Right ventricle myocardium superior (tissue), 1 donor: Measurements from ENCODE around the gene JMJD8. TPM values are rescaled to one million over a fixed set of nuclear protein-coding genes. Genes with fewer than 3 reads are reported as not detected.

Source experiments
- ATAC-seq: fragments of 200-7000 bp; cut with Tn5 transposase; one replicate; pipeline ENCODE4 v1.9.1; 2020; ENCODE audit warnings: mild to moderate bottlenecking; ENCODE audit not compliant: poor library complexity
- DNase-seq: peaks from one replicate; pipeline ENCODE4 v3.0.0-alpha.2; 2020
- intact Hi-C: fragments of 100-400 bp; cut with DNase I; formaldehyde crosslinking; loops from one replicate; pipeline ENCODE4 v1.11.2; 2022
- long read RNA-seq: library from polyadenylated mRNA; unstranded; transcript quantifications from one replicate; pipeline ENCODE4 v2.0.0, GENCODE V29; 2021
- total RNA-seq: library from RNA; stranded (reverse); fragmentation: NEBNext Ultra II Directional; extraction: Animal tissue kit (Norgen Biotek cat#: 25700); gene quantifications from one replicate; pipeline ENCODE4 v1.2.1, GENCODE V29; 2021
- donor health status: DM: no; HTN: yes; CAD: no; lungs with severe emphysema.

Gene JMJD8, protein sequence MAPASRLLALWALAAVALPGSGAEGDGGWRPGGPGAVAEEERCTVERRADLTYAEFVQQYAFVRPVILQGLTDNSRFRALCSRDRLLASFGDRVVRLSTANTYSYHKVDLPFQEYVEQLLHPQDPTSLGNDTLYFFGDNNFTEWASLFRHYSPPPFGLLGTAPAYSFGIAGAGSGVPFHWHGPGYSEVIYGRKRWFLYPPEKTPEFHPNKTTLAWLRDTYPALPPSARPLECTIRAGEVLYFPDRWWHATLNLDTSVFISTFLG
- 42.4 TPM for total RNA-seq
- long read RNA-seq, transcript JMJD8-203 (8 exons, 1,015 nt) = minor isoform, 13 of 318 reads
- long read RNA-seq, transcript JMJD8-201 (9 exons, 2,038 nt) = major isoform, 136 of 318 reads
- long read RNA-seq, transcript JMJD8-209 (8 exons, 2,205 nt) = minor isoform, 20 of 318 reads
- long read RNA-seq, transcript JMJD8-214 (7 exons, 1,428 nt) = minor isoform, 7 of 318 reads
- long read RNA-seq, partial matches to known transcripts = 25 of 318 reads
- long read RNA-seq, other reads (novel, unspliced or antisense) = 107 of 318 reads

DNA sequence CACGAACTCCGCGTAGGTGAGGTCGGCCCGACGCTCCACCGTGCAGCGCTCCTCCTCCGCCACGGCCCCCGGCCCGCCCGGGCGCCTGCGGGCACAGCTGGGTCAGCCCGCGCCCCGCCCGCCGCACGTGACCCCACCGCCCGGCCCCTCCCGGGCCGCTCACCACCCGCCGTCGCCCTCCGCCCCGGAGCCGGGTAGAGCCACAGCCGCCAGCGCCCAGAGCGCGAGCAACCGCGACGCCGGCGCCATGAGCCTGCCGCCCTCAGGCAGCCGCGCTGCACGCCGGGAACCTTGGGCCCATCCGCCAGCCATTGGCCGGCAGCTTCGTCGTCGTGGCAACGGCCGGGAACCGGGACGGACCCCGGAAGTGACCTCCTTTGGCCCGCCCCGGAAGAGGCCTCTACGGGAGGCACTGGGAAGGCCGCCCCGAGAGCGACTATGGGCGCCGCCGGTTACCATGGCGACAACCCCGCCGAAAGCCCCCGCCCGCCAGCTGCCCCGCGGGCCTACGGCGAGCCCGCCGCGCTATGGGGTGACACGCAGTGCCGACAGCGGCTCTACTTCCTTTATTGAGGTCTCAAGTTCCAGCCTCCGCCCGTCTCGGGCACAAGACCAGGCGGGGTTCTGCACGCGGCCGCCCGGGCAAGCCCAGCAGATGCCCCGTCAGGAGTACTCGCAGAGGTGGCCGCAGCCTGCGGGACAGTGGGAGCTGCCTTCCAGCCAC is at the start of gene JMJD8:
JMJD8 (minus strand) TSS at position 264 of the 724 bp plus-strand sequence; CDS start at position 249, 15 bp downstream.
- ATAC-seq (peak; percentile 76), DNase-seq (peak; percentile 99)
- intact Hi-C loops = no loop called here

DNA sequence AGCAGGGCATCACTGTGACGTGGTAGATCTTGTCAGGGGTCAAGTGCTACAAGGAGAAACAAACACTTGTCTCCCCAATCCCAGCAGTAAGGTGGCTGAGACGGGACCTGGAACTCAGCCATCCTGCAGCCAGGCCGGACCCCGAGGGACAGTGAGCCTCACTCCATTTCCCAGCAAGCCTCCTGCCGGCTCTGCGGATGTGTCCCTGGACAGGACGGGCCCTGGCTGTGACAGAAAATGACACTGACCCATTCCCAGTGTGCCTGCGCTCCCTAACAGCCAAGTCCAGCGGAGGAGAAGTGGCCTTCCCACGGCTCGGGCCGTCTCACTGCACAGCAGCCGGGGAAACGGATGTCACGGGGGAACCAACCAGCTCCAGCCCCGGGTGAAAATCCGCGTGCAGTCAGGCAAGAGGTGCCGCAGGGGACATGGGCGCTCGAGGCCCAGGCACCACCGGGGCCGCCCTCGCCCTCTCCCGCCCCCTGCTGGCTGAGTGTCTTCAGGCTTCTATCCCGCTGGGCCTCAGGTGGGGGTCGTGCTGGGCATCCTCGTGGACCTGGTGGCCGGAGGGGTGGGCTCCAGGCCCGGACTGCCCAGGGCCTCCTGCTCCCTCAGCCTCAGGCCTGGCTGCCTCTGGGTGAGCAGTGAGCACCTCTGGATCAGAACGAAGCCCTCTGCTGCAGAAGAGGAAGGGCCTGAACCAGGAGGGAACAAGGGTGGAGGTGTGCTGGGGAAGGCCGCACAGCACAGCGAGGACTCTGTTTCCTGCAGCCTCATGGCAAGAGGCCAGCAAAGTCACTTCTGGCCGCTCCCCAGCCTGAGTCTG is 49.5 kb upstream of the JMJD8 start:
- DNase-seq (no peak), ATAC-seq (no peak)
- intact Hi-C loops = no loop called here

DNA sequence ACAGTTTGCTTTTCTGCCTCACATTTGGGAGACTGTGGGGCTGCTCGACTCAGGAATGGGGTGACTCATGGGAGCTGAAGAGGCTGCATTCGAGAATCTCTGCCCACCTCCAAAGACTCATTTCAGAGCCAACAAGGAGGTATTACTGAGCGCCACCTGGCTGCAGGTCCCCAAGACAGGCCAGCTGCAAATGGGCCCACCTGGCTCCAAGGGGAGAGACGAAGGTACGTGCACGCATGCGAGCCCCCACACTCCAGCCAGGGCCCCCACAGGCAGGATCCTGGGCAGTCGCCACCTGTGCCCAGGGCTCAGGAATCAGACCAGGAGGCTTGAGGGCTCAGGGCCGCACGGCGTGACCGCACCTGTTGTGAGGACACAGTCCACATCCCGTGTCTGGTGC is 48.8 kb upstream of the JMJD8 start:
- ATAC-seq (no peak), DNase-seq (no peak)
- intact Hi-C loops = no loop called here

DNA sequence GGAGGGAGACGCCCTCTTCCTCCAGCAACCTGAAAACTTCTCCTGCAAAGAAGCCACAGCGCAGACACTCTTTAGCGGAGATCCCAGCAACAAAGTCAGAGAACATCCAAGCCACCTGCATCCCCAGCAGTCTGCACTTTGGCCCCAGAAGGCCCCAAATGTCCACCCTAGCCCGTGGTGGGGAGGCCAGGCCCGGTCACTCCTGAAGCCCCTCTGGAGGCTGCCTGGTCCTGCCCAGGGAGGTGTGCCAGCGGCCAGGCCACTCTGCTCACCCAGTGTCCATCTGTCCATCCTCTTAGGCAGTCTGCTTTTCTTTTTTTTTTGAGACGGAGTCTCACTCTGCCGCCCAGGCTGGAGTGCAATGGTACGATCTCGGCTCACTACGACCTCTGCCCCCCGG is 48.2 kb upstream of the JMJD8 start:
- intact Hi-C loops = no loop called here
- ATAC-seq (no peak), DNase-seq (no peak)

DNA sequence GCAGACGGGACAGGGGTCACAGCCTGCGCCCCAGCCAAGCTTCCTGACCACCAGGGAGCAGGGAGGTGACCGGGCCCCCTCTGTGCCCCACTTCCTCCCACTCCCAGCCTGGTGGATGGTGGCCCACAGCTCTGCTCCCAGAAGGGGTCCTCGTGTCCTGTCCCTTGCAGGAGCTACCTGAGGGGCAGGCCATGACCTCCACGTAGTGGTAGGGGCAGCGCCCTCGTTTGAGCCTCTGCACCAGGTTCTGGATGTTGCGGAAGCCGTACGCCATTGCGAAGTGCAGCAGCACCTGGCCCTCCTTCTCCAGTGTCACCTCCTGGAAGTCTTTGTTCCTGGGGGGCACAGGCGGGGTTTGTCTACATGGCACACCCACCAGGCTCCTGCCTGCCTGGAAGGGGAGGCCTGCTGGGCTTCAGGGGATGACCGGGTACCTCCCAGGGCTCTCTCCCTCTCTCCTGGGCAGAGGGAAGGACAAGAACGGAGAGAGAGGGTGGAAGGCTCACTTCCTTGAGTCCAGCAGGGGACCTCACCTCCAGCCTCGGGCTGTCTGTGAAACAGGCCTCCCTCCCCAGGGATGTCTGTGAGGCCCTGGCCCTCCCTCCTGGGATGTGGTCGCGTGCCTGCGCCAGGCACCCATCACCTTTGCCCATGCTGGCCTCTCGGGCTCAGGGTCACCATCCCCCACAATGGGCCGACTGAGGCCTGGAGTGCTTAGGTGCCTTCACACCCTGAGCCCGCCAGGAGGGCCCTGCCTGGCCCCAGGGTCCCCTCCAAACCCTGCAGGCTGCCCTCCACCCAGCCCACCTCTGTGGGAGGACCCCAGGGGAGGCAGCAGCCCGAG is 46.8 kb upstream of the JMJD8 start:
- no peak for DNase-seq
- intact Hi-C loops = no loop called here
- ATAC-seq = no peak

DNA sequence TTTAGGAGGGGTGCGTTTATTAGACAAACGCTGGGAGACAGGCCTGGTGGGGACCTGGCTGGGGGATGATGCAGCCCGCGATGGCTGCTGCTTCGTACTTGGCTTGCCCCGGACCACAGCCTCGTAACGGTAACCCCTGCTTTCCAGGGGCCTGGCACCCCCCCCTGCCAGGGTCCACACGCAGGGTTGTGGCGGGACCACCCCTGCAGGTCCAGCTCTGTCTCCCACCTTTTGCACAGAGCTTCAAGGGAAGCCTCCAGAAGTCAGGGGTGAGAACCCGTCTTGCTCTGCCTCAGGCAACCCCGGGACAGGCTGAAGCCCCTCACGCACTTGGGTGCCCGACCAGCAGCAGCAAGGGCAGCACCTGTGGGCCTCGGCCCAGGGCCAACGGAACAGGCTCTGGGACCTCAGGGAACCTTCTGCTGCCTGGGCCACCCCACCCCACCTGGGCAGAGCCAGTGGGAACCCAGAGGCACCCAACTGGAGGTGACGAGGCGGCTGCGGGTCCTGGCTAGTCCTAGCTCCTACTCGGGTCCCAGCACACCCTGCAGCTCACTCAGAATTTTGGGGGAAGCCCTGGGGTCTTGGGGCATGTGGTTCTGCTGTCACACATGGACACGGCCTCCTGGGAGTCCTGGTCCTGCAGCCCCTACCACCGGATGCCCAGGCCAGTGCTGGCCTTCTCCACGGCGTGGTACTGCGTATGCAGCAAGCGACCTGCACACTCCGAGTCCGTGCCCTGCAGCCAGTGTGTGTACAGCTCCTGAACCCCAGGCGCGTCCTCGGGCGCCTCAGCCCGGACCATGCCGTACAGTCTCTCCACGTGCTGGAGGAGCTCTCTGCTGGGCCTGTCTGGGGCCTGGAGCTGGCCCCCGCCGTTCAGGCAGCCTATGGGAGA is 45.9 kb upstream of the JMJD8 start:
- intact Hi-C loops = no loop called here
- ATAC-seq = no peak

DNA sequence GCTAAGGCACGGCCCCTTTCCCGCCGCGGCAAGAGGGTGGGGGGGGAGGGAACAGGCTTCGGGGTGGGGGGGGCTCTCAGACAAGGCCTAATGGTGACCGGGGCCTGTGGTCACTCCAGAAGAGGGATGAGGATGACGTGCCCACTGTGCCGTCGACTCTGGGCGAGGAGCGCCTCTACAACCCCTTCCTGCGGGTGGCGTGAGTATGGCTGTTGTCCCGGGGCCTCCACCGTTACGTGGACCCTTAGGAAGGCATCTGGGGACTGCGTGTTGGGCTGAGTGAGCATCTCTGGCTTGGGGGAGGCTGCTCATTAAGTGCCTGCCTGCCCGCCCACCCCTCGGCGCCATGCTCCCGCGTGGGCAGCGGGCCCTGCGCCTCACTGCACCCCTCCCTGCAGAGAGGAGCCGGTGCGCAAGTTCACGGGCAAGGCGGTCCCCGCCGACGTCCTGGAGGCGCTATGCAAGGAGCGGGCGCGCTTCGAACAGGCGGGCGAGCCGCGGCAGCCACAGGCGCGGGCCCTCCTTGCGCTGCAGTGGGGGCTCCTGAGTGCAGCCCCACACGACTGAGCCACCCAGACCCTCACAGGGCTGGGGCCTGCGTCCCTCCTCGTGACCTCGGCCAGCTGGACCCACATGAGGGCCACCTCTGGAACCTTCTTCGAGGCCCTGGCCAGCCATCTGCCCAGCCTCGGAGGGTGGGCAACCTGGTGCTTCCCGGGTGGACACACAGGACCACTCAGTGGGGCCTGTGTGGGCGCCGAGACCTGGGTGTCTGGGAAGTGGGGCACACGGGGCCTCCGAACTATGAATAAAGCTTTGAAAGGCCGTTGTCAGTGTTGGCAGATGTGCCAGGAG is 45.0 kb upstream of the JMJD8 start:
- no peak for DNase-seq
- intact Hi-C loops = no loop called here
- no peak for ATAC-seq

More for the DNA sequence above, 45.9 kb upstream of the JMJD8 start:
- no peak for DNase-seq

DNA sequence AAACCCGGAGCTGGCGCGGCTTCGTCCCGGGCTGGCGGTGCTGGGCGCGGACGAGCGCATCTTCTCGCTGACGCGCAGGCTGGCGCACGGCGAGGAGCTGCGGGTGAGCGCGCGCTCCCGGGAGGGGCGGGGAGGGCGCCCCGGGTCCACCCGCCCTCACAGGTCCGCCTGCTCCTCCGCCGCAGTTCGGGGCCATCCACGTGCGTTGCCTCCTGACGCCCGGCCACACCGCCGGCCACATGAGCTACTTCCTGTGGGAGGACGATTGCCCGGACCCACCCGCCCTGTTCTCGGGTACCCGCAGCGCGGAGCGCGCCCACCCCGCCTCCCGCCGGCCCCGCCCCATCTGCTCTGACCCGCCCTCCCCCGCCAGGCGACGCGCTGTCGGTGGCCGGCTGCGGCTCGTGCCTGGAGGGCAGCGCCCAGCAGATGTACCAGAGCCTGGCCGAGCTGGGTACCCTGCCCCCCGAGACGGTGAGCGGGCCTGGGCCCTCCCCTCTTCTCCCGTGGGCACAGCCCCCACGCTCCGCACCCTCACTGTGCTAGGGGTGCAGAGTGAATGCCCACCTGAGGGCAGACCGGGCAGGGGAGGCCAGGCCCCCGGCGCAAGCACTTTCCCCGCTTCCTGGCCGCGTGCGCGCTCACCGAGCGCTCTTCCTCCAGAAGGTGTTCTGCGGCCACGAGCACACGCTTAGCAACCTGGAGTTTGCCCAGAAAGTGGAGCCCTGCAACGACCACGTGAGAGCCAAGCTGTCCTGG is 44.2 kb upstream of the JMJD8 start:
- peak; percentile 41 for ATAC-seq

DNA sequence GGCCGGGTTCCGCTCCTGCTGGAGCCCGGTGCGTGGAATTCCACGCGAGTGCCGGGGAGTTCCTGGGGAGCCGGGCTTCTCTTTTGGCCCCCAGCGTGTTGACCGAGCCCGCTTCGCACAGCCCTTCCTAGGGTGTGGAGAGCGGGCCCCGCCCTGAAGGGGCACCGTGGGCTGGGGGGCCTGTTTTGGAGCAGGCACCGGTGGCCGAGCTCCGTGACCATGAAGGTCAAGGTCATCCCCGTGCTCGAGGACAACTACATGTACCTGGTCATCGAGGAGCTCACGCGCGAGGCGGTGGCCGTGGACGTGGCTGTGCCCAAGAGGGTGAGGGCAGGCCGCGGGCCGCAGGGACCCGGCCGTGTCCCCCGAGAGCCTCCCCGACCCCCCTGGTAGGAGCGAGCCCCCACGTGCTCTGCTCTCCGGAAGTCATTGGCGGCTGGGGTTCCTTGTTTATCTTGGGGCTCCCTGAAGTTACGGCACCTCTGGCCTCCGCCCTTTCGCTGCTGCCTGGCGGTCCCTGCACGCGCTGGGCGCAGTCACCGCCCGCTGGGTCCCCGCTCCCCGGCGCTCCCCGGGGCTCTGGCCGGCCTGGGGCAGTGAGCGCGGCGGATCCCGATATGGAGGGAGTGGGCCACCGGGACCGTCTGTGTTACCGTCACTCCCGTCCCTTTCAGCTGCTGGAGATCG is 43.3 kb upstream of the JMJD8 start:
- DNase-seq (no peak), ATAC-seq (peak; percentile 5)
- intact Hi-C loops = no loop called here

More for the DNA sequence above, 44.2 kb upstream of the JMJD8 start:
- peak; percentile 78 for DNase-seq
- intact Hi-C loops = no loop called here

DNA sequence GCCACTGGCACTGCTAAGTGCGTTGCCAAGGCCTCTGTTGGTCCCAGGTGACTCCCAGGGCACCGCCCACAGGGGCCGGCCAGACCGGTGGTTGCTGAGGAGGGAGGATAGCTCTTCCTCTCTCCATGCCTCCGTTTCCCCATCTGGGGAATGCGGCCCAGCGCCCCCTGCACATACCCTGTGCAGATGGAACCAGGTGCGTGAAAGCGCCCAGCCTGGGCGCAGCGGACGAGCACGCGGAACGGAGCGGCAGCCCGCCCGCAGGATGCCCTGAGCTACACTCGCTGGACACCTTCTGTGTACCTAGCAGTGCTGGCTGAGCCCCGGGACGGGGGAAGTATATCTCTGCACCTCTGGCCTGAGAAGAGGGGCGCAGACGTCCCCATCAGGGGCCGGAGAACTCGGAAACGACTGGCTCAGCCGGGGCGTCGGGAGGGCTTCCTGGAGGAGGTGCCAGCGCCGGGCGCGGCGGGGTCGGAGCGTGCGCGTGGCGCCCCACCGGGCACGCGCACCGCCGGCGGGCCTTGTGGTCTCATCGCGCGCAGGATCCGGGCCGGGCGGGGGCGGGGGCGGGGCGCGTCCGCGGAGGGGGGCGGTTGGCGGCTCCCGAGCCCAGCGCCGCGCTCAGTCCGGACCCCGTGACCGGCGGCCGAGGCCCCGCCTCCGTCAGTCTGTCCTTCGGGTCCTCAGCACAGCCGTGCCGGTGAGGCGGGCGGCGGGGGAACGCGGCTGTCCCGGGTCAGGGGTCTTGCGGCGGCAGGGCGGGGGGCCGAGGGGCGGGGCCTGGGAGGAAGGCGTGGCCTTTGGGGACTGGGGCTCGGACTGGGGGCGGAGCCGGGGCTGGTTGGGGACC is 42.5 kb upstream of the JMJD8 start, which contains the start of the genes CCDC78 and HAGHL:
CCDC78 (minus strand) TSS at position 6 of the 853 bp plus-strand sequence. CDS start 76 bp downstream, outside the sequence.
HAGHL (plus strand) TSS at position 669 of the 853 bp plus-strand sequence. CDS start 404 bp downstream, outside the sequence.
- peak; percentile 79 for DNase-seq
- peak; percentile 50 for ATAC-seq
- intact Hi-C loops = no loop called here

DNA sequence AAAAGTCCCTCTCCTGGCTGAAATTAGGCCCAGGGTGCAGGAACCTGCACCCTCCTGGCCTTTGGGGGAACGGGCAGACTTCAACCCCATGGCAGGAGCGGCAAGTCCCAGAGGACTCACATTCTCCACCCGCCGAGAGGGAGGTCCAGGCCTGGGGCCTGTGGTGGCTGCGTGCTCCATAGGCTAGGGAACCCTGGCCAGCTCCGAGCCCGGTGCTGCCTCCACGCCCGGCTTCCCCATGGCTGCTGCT is 42.0 kb upstream of the JMJD8 start:
- intact Hi-C loops = no loop called here
- DNase-seq (no peak), ATAC-seq (no peak)

DNA sequence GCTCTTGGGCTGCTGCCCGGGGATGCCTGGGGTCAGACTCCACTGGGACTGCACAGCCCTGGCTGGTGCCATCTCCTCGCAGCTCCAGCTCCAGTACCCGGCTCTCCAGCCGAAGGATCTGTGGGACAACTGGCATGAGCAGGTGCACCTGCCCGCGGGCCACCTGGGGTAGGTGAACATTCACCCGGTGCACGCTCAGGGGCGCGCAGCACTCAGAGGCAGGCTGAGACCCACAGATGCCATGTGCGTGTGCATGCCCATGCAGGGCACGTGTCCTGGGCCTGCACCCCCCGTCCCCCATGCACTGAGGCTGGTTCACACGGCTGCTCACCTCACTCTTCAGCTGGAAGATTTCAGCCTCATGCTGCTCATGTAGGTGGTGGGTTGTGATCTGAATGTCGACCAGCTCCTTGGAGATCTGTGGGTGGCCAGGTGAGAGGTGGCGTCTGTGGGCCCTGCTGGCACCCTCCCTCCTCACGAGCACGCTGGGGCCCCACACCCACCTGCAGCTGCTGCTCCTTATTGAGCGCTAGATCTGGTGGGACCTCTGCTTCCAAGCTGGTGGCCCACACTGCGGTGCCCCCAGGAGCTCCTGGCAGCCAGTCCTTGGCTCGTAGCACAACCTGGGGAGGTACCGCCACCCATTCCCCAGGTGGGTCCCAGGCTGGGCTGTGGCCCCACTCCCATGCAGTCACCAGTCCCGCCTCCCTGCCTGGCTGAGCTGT is 41.5 kb upstream of the JMJD8 start:
- DNase-seq (no peak), ATAC-seq (no peak)
- intact Hi-C loops = no loop called here

DNA sequence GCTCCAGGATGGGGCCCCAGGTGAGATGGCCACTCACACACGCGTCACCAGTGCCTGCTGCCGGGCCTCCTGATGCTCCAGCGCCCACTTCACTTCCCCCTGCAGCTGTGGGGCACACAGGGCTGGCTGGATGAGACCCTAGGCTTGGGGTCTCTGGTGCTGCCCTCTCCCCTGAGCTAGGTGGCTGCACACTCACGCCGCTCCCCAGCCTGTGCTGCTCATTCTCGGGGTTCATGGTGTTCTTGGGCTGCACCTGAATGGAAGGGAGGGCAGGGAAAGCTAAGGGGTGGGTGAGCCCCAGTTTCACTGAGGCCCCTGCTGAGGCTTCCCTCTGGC is 40.9 kb upstream of the JMJD8 start:
- intact Hi-C loops = no loop called here
- ATAC-seq (no peak), DNase-seq (no peak)
